Esophagus muscularis mucosa (tissue), 3 donors: Measurements from ENCODE around the gene FLRT1.

ENCODE experiments used
- CTCF ChIP-seq, 3 experiments: fragments of 200-600 bp in 2 of 3; fragments of 450-650 bp in 1 of 3; sonication (generic) in 2 of 3; IDR thresholded peaks; one replicate each; pipeline ENCODE4 v1.5.1; 2017 to 2019; ENCODE audit warnings: antibody characterized with exemption in 3 of 3, mild to moderate bottlenecking in 2 of 3, moderate library complexity in 1 of 3
- POLR2A ChIP-seq: fragments of 450-650 bp; IDR thresholded peaks from one replicate; pipeline ENCODE4 v1.6.1; 2017; ENCODE audit warnings: antibody characterized with exemption, moderate library complexity, mild to moderate bottlenecking, low read depth

- TF ChIP-seq POLR2A (no peak), CTCF (IDR thresholded peaks at IDR 0.05) (no peak)
These were observed 20.2 kb upstream of the FLRT1 start for GRCh38 chr11:64015510-64015909.
